Left colon (tissue), 2 donors: ENCODE results near the gene MXI1. TPM values are rescaled to one million over a fixed set of nuclear protein-coding genes. Genes with fewer than 3 reads are reported as not detected.
A peak's percentile ranks its signal among the peaks of the same experiment; 100 is the strongest.
"Not testable (repeated sequence)": the region's sequence is repeated elsewhere in the genome, so short reads cannot be mapped to it uniquely, and the experiment has no call there.

Source experiments
- ATAC-seq: fragments of 200-7000 bp; cut with Tn5 transposase; one replicate; pipeline ENCODE4 v1.9.1; 2020; ENCODE audit warnings: mild to moderate bottlenecking, moderate library complexity
- DNase-seq, 2 donors: peaks; one replicate each; pipeline ENCODE4 v3.0.0-alpha.2; 2020
- intact Hi-C, 2 donors: fragments of 100-400 bp; cut with DNase I in 1 of 2; cut with micrococcal nuclease in 1 of 2; formaldehyde crosslinking; loops; one replicate each; pipeline versions ENCODE4 v1.11.2 to v1.14.0; 2022; cut with DNase I, micrococcal nuclease
- total RNA-seq, 2 donors: library from RNA; stranded (reverse); fragmentation: NEBNext Ultra II Directional; extraction: Animal tissue kit (Norgen Biotek cat#: 25700); gene quantifications; one replicate each; pipeline ENCODE4 v1.2.1, GENCODE V29; 2021
- donor health status: DM: no; HTN: no; CAD: no.
- donor health status: DM: yes; HTN: yes; CAD: no.

The MXI1 gene
- total RNA-seq, 2 donors from 2014 or later = 134 to 154 TPM

DNA sequence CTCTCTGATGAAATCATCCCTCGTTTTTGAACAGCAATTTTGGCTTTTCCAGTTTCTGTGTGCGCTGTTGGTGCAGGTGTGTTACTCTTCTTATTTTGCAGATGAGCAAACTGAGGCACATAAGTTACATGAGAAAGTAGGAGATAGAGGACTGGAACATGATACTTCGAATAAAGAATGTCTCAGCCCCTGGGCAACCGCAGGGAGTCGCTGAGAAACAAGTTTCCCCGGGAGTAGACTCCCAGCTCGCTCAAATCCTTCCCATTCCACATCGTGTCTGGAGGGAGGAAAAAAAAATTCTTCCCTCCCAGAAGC lies 18.0 kb downstream of the MXI1 start:
- DNase-seq (no peak), ATAC-seq (no peak)
- intact Hi-C loops = loop anchor here in 1 of 2 donors (10.0 kb wide), 1 partner anchor 49 kb away; no protein-coding TSS in a partner anchor

DNA sequence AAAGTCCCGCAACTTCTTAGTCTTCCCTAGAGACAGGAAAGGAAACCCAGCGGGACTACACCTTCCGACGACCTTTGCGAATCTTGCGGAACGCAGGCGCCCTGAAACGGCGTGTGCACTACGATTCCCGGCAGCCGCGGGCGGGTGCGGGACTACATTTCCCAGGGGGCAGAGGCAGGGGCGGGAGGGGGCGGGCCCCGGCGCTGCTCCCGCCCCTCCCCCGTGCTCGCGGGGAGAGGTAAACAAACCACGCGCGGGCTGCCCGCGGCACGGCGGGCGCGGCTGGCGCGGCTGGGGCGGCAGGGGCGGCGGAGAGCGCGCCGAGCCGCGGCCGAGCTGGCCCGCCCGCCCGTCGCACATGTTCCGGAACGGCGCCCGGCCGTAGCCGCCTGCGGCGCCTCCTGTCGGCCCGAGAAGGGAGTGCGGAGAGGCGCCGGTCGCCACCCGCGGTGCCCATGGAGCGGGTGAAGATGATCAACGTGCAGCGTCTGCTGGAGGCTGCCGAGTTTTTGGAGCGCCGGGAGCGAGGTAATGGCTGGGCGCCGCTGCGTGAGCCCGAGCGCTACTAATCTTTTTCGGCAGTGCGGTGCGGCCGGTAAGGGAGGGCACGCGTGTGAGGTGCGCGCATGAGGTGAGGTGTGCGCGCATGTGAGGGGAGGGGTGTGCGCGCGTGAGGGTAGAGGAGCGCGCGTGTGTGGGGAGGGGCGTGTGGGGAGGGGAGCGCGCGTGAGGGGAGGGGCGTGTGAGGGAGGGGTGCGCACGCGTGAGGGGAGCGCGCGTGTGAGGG lies 18.5 kb downstream of the MXI1 start:
- intact Hi-C loops = loop anchor here in 1 of 2 donors (10.0 kb wide), 1 partner anchor 49 kb away; no protein-coding TSS in a partner anchor
- DNase-seq (peak; percentile 92 to 93), ATAC-seq (peak; percentile 70)

DNA sequence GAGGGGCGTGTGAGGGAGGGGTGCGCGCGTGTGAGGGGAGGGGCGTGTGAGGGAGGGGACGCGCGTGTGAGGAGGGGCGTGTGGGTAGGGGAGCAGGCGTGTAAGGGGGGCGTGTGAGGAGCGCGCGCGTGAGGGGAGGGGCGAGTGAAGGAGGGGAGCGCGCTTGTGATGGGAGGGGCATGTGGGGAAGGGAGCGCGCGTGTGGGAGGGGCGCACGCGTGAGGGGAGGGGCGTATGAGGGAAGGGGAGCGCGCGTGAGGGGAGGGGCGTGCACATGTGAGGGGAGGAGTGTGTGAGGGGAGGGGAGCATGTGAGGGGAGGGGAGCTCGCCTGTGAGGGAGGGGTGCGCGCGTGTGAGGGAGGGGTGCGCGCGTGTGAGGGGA lies 19.1 kb downstream of the MXI1 start:
- ATAC-seq (peak; percentile 73), DNase-seq (peak; percentile 92 to 95)
- intact Hi-C loops = loop anchor here in 1 of 2 donors (10.0 kb wide), 1 partner anchor 48 kb away; no protein-coding TSS in a partner anchor

DNA sequence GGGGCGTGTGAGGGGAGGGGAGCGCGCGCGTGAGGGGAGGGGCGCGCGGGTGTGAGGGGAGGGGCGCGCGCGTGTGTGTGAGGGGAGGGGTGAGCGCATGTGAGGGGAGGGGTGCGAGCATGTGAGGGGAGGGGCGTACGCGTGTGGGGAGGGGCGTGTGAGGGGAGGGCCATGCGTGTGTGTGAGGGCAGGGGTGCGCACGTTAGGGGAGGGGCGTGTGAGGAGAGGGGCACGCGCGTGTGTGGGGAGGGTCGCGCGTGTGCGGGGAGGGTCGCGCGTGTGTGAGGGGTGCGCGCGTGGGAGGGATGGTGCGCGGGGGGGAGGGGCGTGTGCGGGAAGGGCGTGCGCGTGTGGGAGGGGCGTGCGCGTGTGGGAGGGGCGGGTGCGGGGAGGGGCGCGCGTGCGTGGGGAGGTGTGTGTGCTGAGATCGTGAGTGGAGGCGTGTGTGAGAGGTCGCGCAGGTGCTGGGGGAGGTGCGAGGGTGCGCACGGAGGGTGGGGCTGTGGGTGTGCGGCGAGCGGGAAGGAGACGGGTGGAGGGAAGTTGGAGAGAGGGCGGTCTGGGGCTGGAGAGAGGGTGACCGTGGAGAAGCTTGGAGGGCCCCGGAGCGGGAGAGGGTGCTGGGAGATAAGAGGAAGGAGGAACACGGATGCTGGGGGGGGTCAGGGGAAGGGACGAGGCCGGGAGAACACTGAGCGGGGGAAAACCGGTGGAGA lies 19.7 kb downstream of the MXI1 start:
- peak; percentile 39 for ATAC-seq
- peak; percentile 81 to 82 for DNase-seq
- intact Hi-C loops = loop anchor here in 1 of 2 donors (10.0 kb wide), 1 partner anchor 48 kb away; no protein-coding TSS in a partner anchor

DNA sequence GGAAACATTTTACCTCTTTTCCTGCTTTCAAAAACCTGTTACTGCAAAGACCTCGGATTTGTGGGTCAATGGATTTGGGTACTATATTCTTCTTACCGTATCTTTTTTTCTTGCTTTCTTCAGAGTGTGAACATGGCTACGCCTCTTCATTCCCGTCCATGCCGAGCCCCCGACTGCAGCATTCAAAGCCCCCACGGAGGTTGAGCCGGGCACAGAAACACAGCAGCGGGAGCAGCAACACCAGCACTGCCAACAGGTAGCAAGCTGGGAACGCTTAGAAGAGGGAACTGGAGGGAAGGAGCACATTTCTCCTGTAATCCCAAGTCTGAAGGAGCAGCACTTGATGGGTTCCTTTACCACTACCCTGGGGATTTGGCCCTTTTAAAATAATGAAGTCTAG lies 20.7 kb downstream of the MXI1 start:
- ATAC-seq (no peak), DNase-seq (no peak)
- intact Hi-C loops = loop anchor here in 1 of 2 donors (10.0 kb wide), 1 partner anchor 47 kb away; no protein-coding TSS in a partner anchor

DNA sequence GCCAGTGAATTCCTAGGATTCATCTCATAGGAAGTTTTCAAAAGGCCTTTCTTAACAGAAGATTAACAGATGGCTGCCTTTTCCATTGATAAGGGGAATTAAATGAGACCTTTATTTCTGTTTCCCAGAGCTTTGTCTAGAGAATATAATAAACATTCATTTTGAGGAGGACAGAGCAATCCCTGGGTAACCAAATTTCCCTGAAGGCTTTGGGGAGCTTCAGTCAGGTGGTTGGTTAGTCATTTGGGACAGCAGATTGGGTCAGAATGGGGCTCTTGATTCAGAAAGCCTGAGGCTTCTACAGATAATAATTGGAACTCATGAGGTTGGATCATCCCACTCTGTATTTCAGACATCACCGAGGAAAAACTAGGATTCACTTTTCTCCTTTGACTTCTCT lies 21.8 kb downstream of the MXI1 start:
- ATAC-seq = no peak
- no peak for DNase-seq
- intact Hi-C loops = loop anchor here in 1 of 2 donors (10.0 kb wide), 1 partner anchor 46 kb away; no protein-coding TSS in a partner anchor

DNA sequence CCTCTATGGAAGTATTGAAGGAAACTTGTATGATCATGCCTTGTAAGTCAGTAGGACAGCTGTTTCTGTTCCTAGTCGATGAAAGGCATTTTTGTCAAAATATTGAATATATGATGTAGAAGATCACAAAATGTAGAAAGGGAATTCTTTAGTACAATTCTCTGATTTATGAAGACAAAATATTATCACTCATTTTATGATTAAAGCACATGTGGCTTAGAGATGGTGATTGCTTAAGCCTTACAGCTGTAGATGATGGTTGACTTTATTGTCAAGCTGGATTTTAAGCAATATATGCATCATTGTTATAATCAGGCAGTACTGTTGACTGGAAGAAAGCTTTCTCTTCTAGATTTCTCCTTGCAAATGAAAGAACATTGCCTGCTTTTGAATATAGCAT lies 26.4 kb downstream of the MXI1 start:
- DNase-seq (no peak), ATAC-seq (no peak)
- intact Hi-C loops = no loop called here

DNA sequence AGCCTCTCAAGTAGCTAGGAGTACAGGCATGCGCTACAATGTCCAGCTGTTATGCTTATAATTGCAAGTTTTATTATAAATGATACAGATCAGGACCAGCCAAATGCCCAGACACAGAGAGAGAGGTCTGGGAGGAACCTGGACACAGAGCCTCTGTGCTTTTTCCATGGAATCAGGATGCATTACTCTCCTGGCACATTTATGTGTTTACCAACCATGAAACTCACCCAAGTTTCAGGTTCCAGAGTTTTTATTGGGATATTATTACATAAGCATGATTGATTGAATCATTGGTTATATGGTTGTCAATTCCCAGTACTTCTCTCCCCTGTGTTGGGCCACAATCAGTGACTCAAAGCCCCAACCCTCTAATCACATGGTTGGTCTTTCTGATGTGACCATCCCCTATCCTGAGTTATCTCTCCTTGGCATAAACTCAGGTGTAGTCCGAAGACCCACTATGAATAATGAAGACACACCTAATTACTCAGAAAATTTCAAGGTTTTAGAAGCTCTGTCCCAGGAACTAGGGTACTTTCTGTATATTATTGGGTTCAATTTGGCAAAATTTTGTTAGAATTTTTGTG lies 30.6 kb downstream of the MXI1 start:
- no peak for ATAC-seq
- DNase-seq = no peak
- intact Hi-C loops = no loop called here

DNA sequence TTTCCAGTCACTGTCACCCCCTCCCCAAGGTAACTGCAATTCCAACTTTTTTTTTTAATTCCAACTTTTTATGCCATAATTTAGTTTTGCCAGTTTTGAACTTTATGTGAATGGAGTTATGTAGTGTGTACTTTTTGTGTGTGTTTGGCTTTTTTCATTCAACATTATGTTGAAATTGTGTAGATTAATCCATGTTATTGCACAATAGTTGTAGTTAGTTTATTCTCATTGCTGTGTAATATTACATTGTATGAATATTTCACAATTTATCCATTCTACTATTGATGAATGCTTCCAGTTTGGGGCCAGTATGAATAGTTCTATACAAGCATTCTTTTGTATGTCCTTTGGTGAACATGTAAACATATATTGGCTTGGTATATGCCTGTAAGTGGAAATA lies 32.5 kb downstream of the MXI1 start:
- intact Hi-C loops = no loop called here
- ATAC-seq (no peak), DNase-seq (no peak)

DNA sequence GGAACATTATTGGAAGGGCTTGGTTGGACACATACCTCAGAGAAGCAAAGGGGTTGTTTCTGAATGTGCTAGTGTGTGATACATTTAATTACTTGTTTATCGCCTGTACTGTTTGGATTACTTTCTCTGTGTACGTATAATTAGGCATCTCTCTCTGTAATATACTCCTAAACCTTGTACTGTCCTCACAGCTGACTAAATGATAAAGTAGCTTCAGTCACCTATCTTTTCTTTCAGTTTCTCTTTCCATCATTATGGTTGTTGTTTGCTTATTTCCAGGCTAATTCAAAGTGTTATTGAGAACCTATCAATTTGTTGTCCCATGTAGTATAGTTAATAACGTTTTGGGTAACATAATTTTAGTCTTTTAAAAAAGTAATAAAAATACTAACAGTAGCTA lies 34.0 kb downstream of the MXI1 start:
- intact Hi-C loops = no loop called here
- DNase-seq = no peak
- peak; percentile 52 for ATAC-seq

DNA sequence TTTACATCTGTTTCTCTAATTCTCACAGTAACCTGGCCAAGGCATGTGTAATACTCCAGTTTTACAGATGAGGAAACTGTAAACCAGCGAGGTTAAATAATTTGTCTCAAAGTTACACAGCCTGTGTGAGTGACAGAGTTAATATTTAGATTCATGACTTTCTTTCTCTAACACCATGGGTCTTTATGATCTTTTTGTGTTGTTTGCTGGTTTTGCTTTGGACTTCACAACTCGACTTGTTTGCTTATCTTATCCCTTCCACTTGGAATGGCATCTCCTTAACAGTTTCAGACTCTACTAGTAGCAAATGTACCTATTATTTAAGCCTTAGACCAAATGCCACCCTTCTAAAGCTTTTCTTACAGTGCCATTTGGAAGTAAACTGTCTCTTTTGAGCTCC lies 34.4 kb downstream of the MXI1 start:
- ATAC-seq (no peak), DNase-seq (no peak)
- intact Hi-C loops = no loop called here

DNA sequence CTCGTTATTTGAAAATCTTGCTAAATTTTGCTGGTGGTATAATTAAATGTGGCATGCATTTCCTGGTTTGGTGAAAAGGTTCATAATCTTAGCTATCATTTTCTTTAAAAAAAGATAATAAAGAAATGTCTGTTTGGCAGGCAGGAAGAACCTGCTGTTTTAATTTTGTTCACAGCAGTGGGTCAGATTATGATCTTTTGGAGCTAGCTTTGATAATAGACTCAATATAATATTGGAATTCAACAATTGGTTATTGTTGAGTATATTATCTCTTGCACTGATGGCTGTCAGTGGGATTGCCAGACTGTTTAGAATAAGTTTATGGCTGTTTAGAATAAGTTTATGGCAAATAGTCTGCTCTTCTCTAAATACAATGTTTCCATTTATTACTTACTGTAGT lies 35.1 kb downstream of the MXI1 start:
- intact Hi-C loops = no loop called here
- DNase-seq (no peak), ATAC-seq (no peak)

DNA sequence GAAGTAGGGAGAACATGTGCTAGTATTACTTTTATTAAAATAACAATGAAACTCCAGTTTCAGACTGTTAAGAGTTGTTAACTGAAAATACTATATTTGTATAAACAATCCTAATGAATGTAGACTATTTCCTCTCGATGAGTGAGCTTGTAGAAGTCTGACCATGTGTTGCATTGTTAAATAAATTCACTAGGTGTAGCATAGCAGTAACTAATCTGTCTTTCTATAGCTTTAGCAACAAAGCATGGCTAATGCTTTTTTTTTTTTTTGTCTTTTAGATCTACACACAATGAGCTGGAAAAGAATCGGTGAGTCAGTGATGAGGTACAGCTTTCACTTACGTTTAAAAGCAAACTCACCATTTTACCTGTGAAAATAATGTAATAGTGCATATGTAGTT lies 37.1 kb downstream of the MXI1 start:
- intact Hi-C loops = no loop called here
- ATAC-seq (no peak), DNase-seq (no peak)

DNA sequence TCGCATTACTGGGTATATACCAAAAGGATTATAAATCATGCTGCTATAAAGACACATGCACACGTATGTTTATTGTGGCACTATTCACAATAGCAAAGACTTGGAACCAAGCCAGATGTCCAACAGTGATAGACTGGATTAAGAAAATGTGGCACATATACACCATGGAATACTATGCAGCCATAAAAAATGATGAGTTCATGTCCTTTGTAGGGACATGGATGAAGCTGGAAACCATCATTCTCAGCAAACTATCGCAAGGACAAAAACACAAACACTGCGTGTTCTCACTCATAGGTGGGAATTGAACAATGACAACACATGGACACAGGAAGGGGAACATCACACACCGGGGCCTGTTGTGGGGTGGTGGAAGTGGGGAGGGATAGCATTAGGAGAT lies 40.4 kb downstream of the MXI1 start:
- DNase-seq, intact Hi-C loops, ATAC-seq: not testable (repeated sequence)

DNA sequence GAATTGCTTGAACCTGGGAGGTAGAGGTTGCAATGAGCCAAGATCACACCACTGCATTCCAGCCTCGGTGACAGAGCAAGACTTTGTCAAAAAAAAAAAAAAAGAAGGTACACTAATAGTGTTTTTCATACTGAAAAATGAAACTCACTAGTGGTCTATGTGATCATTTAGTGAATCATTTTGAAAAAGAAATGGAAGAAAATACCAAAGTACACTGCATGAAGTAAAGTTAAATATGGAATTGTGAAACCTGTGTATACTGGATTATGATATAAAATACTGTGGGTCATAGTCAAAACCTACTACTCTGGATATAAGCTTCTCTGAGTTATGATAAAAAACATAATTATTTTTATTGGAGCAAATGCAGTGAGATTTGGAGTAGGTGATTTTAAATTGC lies 42.1 kb downstream of the MXI1 start:
- intact Hi-C loops, ATAC-seq, DNase-seq: not testable (repeated sequence)

DNA sequence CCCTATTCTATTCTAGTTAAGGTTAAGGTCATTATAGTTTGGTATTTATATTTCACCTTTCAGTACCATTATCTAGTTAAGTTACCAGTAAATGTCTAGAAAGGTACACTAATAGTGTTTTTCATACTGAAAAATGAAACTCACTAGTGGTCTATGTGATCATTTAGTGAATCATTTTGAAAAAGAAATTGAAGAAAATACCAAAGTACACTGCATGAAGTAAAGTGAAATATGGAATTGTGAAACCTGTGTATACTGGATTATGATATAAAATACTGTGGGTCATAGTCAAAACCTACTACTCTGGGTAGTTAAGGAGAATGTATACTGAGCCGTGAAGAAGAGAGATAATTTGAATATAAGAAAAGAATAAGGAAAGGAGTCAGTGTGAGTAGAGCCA lies 44.0 kb downstream of the MXI1 start:
- ATAC-seq, DNase-seq, intact Hi-C loops: not testable (repeated sequence)

DNA sequence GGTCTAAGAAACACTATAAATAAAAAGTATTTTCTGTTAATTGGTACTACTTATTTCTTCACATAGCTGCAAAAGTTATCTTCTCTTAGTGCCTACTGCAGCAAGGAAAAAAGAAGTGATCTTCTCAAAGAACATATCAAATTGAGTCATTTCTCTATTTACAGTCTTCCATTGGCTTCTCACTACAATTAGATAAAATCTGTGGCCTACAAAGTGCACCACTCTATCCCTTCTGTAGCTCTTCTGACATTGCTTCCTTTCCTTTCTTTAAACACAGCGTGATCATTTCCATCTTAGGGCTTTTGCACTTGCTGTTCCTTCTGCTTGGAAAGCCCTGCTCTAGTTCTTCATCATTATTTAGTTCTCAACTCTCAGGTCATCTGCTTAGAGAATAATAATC lies 44.7 kb downstream of the MXI1 start:
- ATAC-seq = no peak
- intact Hi-C loops = no loop called here
- no peak for DNase-seq

DNA sequence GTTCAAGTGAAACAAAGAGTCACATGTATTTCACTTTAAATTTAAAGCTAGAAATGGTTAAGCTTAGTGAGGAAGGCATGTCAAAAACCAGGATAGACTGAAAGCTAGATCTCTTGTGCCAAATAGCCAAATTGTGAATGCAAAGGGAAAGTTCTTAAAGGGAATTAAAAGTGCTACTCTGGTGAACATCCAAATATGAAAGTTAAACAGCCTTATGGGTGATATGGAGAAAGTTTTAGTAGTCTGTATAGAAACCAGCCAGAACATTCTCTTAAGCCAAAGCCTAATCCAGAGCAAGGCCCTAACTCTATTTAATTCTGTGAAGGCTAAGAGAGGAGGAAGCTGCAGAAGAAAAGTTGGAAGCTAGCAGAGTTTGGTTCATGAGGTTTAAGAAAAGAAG lies 47.1 kb downstream of the MXI1 start:
- intact Hi-C loops = no loop called here
- ATAC-seq (no peak), DNase-seq (no peak)

DNA sequence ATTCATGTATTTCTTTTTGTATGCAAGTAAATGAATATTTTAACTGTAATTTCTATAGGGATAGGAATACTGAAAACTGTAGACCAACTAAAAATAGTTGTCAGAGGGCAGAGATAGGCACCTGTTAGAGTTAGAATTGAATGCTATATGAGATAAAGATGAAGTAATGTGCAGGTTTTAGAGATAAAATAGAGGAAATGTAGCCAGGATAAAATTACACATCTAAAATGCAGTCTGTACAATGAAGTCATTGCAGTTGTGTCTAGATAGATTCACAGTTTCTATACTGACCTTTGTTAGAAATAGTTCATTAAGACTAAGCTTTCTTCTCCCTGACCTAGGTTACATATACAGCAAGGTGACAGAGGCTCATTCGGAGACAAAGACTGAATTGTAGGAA lies 51.1 kb downstream of the MXI1 start:
- DNase-seq = no peak
- ATAC-seq = no peak
- intact Hi-C loops = no loop called here

DNA sequence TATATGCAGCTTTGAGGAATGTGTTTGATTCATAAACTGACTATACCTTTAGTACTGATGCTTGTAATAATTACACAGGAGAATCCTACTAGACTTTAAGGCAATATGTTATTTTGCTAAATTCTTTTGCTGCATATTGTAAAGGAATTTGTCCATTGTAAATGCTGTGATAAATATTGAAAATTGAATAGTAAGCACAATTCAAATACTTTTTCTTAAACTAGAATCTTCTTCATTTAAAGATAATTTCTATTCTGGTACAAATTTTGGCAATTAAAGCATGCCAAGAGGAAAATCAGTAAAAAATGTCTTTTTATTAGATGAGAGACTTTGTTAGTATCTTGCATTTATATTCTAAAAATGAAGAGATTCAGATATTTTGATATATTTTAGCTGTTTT lies 51.9 kb downstream of the MXI1 start:
- DNase-seq (no peak), ATAC-seq (no peak)
- intact Hi-C loops = no loop called here
